Measurements from ENCODE around the gene SLC24A4. TPM values are rescaled to one million over a fixed set of nuclear protein-coding genes. Genes with fewer than 3 reads are reported as not detected.

SLC24A4 gene
- total RNA-seq, 2 experiments from 2014 or later: not detected

DNA sequence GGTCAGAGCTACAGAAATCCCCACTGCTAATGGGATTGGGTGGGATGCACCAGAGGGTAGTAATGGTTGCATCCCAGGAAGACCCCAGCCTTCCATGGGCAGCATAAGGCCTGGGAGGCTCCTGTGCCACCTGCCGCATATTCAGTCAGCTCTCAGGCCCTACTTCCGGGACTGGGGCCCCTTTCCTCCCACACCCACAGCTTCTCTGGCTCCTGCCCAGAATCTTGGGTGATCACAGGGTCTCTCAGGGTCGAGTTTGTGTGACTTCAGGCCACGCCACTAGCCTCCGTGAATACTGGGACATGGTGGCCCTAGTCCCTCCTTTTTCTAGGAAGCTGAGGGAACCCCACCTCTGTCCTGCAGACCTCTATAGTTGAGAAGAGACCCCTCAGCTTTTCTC, 123.8 kb downstream of the SLC24A4 start:
- H3K27ac Mint-ChIP-seq: no peak overlapping the region
- DNase-seq: no peak
- no peaks in the 10 kb centered on the region for H3K36me3 Mint-ChIP-seq
- no peaks in the 10 kb centered on the region for H3K9me3 Mint-ChIP-seq
- POLR2A ChIA-PET: no interaction called here
- ATAC-seq (ENCODE audit: low read depth): no peak
- H3K4me1 Mint-ChIP-seq: peaks cover 8% of the 10 kb centered on the region
- H3K27me3 Mint-ChIP-seq: no peaks in the 10 kb centered on the region
- H3K4me3 Mint-ChIP-seq: no peak overlapping the region

DNA sequence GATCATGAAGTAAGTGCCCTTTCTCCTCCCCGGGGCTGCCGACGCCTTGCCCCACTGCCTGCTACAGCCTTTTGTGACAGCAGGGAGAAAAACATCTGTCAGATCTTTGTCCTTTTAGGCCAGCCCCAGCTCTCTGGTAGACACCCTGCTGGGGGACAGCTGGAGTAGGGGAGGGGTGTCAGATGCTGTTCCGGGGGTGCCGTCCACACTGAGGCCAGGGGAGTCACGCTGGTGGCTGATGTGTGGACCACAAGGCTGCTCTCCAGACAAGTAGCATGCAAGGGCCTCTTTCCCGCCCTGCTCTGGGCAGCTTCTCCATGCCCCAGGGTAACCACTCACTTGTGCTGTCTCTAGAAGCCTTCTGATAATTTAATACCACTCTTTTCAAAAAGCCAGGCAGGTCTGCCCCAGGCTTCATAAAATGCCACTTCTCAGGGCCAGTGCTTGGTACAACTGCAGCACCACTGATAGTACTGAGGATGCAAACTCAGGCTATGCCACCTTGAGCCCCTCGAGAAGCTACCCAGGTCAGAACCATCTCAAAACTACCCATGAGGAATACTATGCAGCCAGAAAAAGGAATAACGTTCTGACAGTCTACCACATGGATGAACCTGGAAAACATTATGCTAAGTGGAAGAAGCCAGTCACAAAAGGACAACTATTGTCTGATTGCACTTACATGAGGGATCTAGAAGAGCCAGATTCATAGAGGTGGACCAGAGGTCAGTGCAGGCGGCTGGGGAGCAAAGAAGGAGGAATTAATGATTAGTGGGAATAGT, 124.6 kb downstream of the SLC24A4 start:
- Mint-ChIP-seq H3K4me3 (no peak overlapping the region), H3K9me3 (no peaks in the 10 kb centered on the region), H3K27ac (no peak overlapping the region), H3K4me1 (peaks cover 4% of the 10 kb centered on the region), H3K27me3 (no peaks in the 10 kb centered on the region), H3K36me3 (no peaks in the 10 kb centered on the region)
- POLR2A ChIA-PET: no interaction called here
- ATAC-seq (ENCODE audit: low read depth): no peak
- no peak for DNase-seq

DNA sequence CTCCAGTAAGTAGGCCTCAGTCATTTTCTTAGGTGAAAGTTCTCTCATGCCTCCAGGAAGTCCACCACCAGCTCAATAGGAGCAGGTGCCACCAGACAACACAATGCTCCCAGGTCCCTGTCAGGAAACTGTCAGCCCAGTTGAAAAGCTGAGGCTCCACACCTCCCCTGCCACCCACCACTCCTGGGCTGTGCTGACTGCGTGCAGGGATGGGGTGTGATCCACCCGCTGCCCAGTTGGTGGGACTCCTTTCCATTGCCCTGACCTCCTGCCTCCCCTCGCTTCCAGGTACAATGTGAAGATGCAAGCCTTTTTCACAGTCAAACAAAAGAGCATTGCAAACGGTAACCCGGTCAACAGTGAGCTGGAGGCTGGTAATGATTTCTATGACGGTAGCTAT, 125.8 kb downstream of the SLC24A4 start:
- DNase-seq (no peak), ATAC-seq (ENCODE audit: low read depth) (no peak)
- Mint-ChIP-seq H3K9me3 (no peaks in the 10 kb centered on the region), H3K4me1 (peaks cover 4% of the 10 kb centered on the region), H3K27me3 (no peaks in the 10 kb centered on the region), H3K36me3 (no peaks in the 10 kb centered on the region), H3K4me3 (no peak overlapping the region), H3K27ac (no peak overlapping the region)
- POLR2A ChIA-PET: no interaction called here

DNA sequence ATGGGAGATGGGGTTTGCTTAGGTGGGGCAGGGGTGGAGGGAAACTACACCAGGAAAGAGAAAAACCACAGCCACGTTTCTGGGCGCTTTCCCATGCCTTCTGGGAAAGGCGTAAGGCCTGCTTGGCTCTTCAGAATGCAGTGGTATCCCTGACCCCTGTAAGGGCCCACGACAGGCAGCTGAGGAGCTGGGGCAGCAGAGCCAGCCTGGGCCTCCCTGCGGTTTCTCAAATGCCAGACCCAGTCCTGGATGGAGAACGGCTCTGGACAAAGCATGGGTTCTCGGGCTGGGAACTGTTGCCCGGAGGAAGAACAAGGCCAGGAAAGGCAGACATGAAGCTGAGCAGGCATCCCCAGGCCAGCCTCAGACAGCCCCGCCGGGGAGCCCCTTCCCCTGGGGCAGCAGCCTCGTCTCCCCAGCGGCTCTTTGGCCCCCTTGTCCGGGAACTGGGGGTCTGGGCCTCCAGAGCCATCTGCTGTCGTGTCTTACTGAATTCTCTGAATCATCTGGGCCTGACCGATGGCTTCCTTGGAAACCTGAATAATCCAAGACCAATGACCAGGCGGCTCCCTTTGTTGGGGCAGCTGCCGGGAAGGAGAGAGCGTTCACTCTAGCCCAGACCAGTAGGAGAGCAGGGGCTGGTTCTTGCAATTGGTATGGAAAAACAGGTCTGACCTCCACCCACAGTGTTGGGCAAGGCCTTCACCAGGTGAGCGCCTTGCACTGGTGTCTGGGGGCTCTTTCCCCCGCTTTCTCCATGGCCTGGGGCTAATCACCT, 126.6 kb downstream of the SLC24A4 start:
- no peak overlapping the region for H3K4me3 Mint-ChIP-seq

DNA sequence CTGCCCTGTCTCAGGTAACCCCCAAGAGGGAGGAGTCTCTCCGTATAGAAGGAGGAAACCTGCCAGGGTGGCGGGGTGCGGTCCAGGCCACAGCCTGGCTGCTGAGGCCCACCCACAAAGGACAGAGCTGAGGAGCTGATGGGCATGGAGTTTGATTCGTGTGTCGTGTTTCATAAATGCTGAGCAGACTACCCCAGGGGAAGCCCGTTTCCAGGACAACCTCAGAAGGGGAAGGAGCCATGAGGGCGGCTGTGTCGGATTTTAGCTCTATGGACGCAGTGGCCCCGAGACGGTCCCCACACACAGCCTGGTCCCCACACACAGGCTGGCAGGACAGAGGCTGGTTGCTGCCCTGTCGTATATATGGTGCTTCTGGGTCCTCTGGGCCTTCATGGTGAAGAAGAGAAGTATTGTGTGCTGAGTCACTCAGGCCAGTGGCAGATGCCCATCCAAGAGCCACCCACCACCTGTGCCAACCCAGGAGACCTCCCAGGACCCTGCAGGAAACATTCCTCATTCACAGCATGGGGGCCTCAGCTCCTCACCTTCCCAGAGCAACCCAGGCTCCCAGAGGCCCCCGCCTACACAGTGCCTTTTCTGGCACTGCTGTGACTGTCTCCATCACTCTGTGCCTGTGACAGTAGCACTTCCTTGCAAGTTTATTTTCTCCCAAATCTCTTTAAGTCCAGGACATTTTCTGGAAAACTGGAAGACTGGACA, 127.5 kb downstream of the SLC24A4 start:
- no peaks in the 10 kb centered on the region for H3K9me3 Mint-ChIP-seq
- ATAC-seq (ENCODE audit: low read depth): no peak
- no peak for DNase-seq
- peaks cover 4% of the 10 kb centered on the region for H3K4me1 Mint-ChIP-seq
- no peaks in the 10 kb centered on the region for H3K36me3 Mint-ChIP-seq
- H3K27ac Mint-ChIP-seq: no peak overlapping the region
- no peaks in the 10 kb centered on the region for H3K27me3 Mint-ChIP-seq
- H3K4me3 Mint-ChIP-seq: no peak overlapping the region
- POLR2A ChIA-PET: no interaction called here

More for the DNA sequence above, 126.6 kb downstream of the SLC24A4 start:
- no peak for ATAC-seq (ENCODE audit: low read depth)
- Mint-ChIP-seq H3K27ac (no peak overlapping the region), H3K9me3 (no peaks in the 10 kb centered on the region), H3K4me1 (peaks cover 4% of the 10 kb centered on the region), H3K27me3 (no peaks in the 10 kb centered on the region), H3K36me3 (no peaks in the 10 kb centered on the region)
- no peak for DNase-seq
- POLR2A ChIA-PET: no interaction called here

DNA sequence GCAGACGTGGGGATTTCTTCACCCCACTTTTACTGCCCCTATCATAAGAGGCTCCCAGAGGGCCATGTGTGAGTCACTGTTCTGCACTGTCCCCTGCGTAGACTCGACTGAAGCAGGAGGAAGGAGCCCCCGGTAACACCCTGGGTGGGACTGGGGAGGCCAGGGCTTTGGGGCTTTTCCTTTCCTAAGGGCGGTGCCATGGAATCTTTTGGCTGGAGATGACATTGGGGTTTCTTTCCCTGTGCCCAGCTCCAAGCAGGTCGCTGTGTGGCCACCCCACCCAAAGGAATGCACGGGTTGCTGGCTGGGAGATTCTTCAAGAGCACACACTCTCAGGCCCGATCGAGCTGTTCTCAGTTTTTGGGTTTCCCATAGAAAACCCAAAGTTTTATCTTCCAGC, 128.3 kb downstream of the SLC24A4 start:
- H3K36me3 Mint-ChIP-seq: no peaks in the 10 kb centered on the region
- POLR2A ChIA-PET: no interaction called here
- no peak overlapping the region for H3K4me3 Mint-ChIP-seq
- H3K27me3 Mint-ChIP-seq: no peaks in the 10 kb centered on the region
- H3K9me3 Mint-ChIP-seq: no peaks in the 10 kb centered on the region
- H3K4me1 Mint-ChIP-seq: peaks cover 4% of the 10 kb centered on the region
- no peak for DNase-seq
- no peak for ATAC-seq (ENCODE audit: low read depth)
- H3K27ac Mint-ChIP-seq: no peak overlapping the region

DNA sequence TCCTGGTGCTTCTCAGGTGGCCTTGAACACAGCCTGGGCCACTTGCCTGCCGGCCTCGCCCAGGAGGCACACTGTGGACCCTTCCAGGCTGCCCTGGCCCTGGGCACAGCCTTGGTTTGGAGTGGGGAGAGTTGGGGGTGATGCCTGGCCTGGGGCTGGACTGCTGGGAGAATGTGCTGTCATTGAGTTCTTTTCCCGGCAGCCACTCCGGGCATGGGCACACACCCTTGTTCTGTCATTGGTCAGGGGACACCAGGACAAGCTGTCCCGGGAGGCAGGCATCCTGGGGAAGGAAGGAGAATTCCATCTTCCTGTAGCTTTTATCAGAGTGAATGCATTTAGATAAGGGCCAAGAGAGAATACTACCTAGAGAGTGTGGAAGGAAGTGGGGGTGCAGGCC, 128.8 kb downstream of the SLC24A4 start:
- no peak for DNase-seq
- no peak for ATAC-seq (ENCODE audit: low read depth)
- no peaks in the 10 kb centered on the region for H3K36me3 Mint-ChIP-seq

DNA sequence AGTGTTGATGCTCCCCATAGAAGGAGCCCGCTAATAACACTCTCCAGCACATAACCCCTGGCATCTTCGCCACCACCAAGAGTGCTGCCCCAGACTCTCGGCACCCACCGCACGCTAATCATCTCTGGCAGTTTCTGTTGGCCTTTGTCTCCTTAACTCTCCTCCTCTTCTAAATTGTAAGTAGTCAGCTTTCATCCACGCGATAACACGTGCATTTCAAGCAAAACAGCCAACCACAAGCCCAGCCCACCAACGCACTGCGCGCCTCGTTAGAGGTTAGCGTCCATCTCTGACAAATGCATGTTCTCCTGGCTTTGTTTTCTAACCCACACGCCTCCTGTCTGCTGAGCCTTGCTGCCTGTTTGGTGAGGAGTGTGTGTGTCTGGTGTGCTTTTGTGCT, 129.5 kb downstream of the SLC24A4 start:
- peaks cover 2% of the 10 kb centered on the region for H3K4me1 Mint-ChIP-seq
- no peak for ATAC-seq (ENCODE audit: low read depth)
- no peak for DNase-seq
- H3K4me3 Mint-ChIP-seq: no peak overlapping the region
- POLR2A ChIA-PET: no interaction called here
- H3K9me3 Mint-ChIP-seq: no peaks in the 10 kb centered on the region
- H3K27ac Mint-ChIP-seq: no peak overlapping the region
- H3K36me3 Mint-ChIP-seq: no peaks in the 10 kb centered on the region
- no peaks in the 10 kb centered on the region for H3K27me3 Mint-ChIP-seq

More for the DNA sequence above, 128.8 kb downstream of the SLC24A4 start:
- H3K27me3 Mint-ChIP-seq: no peaks in the 10 kb centered on the region
- H3K9me3 Mint-ChIP-seq: no peaks in the 10 kb centered on the region
- peaks cover 2% of the 10 kb centered on the region for H3K4me1 Mint-ChIP-seq
- no peak overlapping the region for H3K27ac Mint-ChIP-seq
- no peak overlapping the region for H3K4me3 Mint-ChIP-seq
- POLR2A ChIA-PET: no interaction called here

DNA sequence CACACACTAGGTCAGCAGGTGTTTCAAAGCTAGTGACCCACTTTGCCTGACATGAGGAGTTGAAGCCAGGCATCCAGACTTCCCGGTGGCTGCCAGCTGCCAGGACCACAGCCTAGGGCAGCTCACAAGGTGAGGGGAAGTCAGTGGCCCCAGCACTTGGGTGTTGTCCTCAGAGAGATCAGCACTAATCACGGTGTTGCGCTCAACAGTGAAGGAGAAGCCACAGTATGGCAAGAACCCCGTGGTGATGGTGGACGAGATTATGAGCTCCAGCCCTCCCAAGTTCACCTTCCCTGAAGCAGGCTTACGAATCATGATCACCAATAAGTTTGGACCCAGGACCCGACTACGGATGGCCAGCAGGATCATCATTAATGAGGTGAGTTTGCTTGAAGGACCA, 130.7 kb downstream of the SLC24A4 start:
- no peaks in the 10 kb centered on the region for H3K27me3 Mint-ChIP-seq
- DNase-seq (no peak), ATAC-seq (ENCODE audit: low read depth) (no peak)
- H3K27ac Mint-ChIP-seq: no peak overlapping the region
- no peaks in the 10 kb centered on the region for H3K36me3 Mint-ChIP-seq
- H3K4me1 Mint-ChIP-seq: peaks cover 2% of the 10 kb centered on the region
- no peaks in the 10 kb centered on the region for H3K9me3 Mint-ChIP-seq
- POLR2A ChIA-PET: no interaction called here
- H3K4me3 Mint-ChIP-seq: no peak overlapping the region

DNA sequence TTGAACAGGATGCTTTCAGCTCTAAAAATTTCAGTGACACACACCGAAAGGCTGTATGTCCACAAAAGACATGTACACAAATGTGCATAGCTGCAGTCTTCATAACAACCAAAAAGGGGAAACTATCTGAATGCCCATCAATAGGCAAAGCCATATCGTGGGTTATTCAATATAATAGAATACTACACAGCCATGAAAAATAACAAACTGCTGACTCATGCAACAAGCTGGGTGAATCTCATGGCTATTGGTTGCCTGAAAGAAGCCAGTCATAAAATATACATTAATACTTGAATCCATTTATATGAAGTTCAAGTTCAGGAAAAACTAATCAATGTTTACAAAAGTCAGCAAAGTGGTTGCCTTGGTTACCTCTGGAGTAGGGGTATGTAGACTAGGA, 132.3 kb downstream of the SLC24A4 start:
- H3K36me3 Mint-ChIP-seq: no peaks in the 10 kb centered on the region
- H3K27me3 Mint-ChIP-seq: no peaks in the 10 kb centered on the region
- POLR2A ChIA-PET: no interaction called here
- no peak for ATAC-seq (ENCODE audit: low read depth)
- no peak overlapping the region for H3K4me3 Mint-ChIP-seq
- no peak for DNase-seq
- H3K27ac Mint-ChIP-seq: no peak overlapping the region
- no peaks in the 10 kb centered on the region for H3K9me3 Mint-ChIP-seq
- peaks cover 1% of the 10 kb centered on the region for H3K4me1 Mint-ChIP-seq

DNA sequence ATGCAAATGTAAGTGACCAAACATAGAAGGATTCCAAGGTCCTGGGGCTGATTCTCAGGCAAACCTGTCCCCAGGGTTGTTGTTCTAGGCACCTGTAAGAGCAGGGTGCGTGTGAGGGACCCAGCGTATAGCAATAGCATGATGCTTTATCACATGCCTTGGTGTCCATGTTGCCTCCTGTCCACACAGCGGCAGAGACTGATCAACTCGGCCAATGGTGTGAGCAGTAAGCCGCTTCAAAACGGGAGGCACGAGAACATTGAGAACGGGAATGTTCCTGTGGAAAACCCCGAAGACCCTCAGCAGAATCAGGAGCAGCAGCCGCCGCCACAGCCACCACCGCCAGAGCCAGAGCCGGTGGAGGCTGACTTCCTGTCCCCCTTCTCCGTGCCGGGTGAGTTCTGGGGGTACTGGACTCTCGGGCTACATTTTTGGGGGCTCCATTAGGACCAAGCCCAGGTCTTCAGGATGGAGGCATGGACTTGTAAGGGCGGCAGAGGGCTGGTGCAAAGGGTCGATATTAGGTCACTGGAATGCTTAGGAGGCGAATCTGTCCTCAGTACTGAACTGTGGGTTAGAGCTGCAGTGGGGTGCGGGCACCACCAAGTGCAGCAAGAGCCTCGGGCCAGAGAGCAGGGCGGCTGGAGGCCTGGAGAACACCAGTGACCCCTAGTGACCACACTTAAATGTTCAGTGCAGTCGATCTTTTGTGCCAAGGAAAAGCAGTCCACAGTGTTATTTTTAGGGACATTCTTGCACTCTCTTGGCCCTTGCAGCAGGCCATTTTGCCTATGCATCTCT, 133.4 kb downstream of the SLC24A4 start:
- DNase-seq: peak; percentile 30
- Mint-ChIP-seq H3K27me3 (no peaks in the 10 kb centered on the region), H3K4me3 (no peak overlapping the region), H3K4me1 (peaks cover 4% of the 10 kb centered on the region), H3K9me3 (no peaks in the 10 kb centered on the region), H3K27ac (no peak overlapping the region), H3K36me3 (no peaks in the 10 kb centered on the region)
- no peak for ATAC-seq (ENCODE audit: low read depth)
- POLR2A ChIA-PET: no interaction called here

DNA sequence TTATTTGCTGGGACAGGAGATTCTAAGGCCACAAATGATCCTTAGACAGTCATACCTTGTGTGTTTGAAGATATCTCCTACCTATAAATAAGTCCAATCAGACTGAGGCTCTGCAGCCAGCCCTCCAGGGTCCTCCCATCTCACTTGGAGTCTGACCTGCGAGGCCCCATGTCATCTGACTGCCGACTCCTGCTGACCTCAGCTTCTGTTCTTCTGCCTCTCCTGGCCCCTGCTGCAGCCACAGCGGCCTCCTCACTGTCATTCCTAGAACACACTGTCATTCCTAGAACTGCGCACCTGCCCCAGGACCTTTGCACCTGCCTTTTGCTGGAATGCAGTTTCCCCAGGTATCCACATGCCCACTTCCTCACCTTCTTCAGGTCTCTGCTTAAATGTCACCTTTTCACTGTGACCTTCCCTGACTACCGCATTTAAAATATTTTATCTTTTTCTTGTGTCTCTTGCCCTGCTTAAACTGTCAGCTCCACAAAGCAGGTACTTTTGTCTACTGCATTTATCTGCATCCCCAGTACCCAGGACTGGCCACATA, 134.1 kb downstream of the SLC24A4 start:
- H3K9me3 Mint-ChIP-seq: no peaks in the 10 kb centered on the region
- no peak for DNase-seq
- POLR2A ChIA-PET: no interaction called here
- H3K4me1 Mint-ChIP-seq: peaks cover 5% of the 10 kb centered on the region
- H3K4me3 Mint-ChIP-seq: no peak overlapping the region
- H3K36me3 Mint-ChIP-seq: no peaks in the 10 kb centered on the region
- H3K27me3 Mint-ChIP-seq: no peaks in the 10 kb centered on the region
- no peak overlapping the region for H3K27ac Mint-ChIP-seq
- ATAC-seq (ENCODE audit: low read depth): no peak
